Dermis lymphatic vessel endothelial cell (primary cell): ENCODE data around the gene CR1L. TPM values are rescaled to one million over a fixed set of nuclear protein-coding genes. Genes with fewer than 3 reads are reported as not detected.

Source experiments
- total RNA-seq: library from RNA; depleted of rRNA; stranded (reverse); fragments of >200 nt; gene quantifications from 2 replicates; pipeline ENCODE4 v1.2.1, GENCODE V29; 2014

CR1L gene
- total RNA-seq: not detected in 2 replicates

GRCh38 chr1:207644852-207645634 is at the start of gene CR1L:
CR1L (plus strand) TSS chr1:207645133; CDS start chr1:207645234, 101 bp downstream.

GRCh38 chr1:207751790-207752455 is 107.0 kb downstream of the CR1L start, which contains the start of gene CD46:
CD46 (plus strand) TSS chr1:207752054; CDS start chr1:207752213, 159 bp downstream.

Other genes with a start within 250 kb of the CR1L start
- not detected in 2 replicates for gene CR2, start 190.8 kb upstream of the CR1L start, total RNA-seq
- under 0.01 TPM in 1 of 2 replicates, not detected in the other for gene CR1, start 149.0 kb upstream of the CR1L start, total RNA-seq
- 97.9 and 147 TPM in 2 replicates for gene CD46, start 106.9 kb downstream of the CR1L start, total RNA-seq